ENCODE measurements around the gene SVIL.

- peak; percentile 78 for TF ChIP-seq POLR2A (IDR thresholded peaks at IDR 0.05; ENCODE audit: low read length)
- TF ChIP-seq GATA1 (IDR thresholded peaks at IDR 0.05; ENCODE audit: low read depth, low read length) = no peak
Measured at GRCh38 chr10:29409241-29410054, 225.3 kb downstream of the SVIL start.

All from erythroblast (primary cell).